Activated B cell treated with CpG ODN at 0.5 μM for 24 hours (primary cell): ENCODE data around the gene DNAH7. TPM values are rescaled to one million over a fixed set of nuclear protein-coding genes. Genes with fewer than 3 reads are reported as not detected.

Source experiments
- ATAC-seq: fragments of 200-7000 bp; cut with Tn5 transposase; one replicate; pipeline ENCODE4 v1.10.0; 2021; ENCODE audit warnings: low read depth, mild to moderate bottlenecking, moderate library complexity
- CTCF ChIA-PET: fragments of 350-600 bp; sonication (Branson Sonifier 250); formaldehyde crosslinking; loops from one replicate; lab custom pipeline; 2021; ENCODE audit warnings: antibody characterized with exemption; lab: Charles Lee
- POLR2A ChIA-PET: fragments of 350-600 bp; sonication (Branson Sonifier 250); formaldehyde crosslinking; loops from one replicate; lab custom pipeline; 2021; ENCODE audit warnings: antibody characterized with exemption; lab: Charles Lee
- DNase-seq: peaks from one replicate; pipeline ENCODE4 v3.0.0; 2022
- H3K27ac Mint-ChIP-seq: one replicate; pipeline ENCODE4 v1.8.0; 2020; ENCODE audit warnings: mixed read lengths
- H3K27me3 Mint-ChIP-seq: one replicate; pipeline ENCODE4 v1.8.0; 2021; ENCODE audit warnings: mixed read lengths
- H3K36me3 Mint-ChIP-seq: one replicate; pipeline ENCODE4 v1.8.0; 2021; ENCODE audit warnings: low read depth, mixed read lengths
- H3K4me1 Mint-ChIP-seq: one replicate; pipeline ENCODE4 v1.8.0; 2021; ENCODE audit warnings: mixed read lengths
- H3K4me3 Mint-ChIP-seq: one replicate; pipeline ENCODE4 v1.8.0; 2020; ENCODE audit warnings: mild to moderate bottlenecking, mixed read lengths
- H3K9me3 Mint-ChIP-seq: one replicate; pipeline ENCODE4 v1.8.0; 2020; ENCODE audit warnings: mixed read lengths
- intact Hi-C: fragments of 100-400 bp; cut with micrococcal nuclease; formaldehyde crosslinking; loops from one replicate; pipeline ENCODE4 v1.15.1; 2024
- total RNA-seq: library from RNA; stranded (reverse); gene quantifications from 2 replicates; pipeline ENCODE4 v1.2.3, GENCODE V29; 2022
- TF ChIP-seq, protein P1 (sequence below): fragments of 200-600 bp; IDR thresholded peaks from one replicate; pipeline ENCODE4 v1.8.0; 2022; ENCODE audit warnings: antibody characterized with exemption, mild to moderate bottlenecking

The DNAH7 gene
- total RNA-seq, 1 donor from 2014 or later = 0.29 TPM

DNA sequence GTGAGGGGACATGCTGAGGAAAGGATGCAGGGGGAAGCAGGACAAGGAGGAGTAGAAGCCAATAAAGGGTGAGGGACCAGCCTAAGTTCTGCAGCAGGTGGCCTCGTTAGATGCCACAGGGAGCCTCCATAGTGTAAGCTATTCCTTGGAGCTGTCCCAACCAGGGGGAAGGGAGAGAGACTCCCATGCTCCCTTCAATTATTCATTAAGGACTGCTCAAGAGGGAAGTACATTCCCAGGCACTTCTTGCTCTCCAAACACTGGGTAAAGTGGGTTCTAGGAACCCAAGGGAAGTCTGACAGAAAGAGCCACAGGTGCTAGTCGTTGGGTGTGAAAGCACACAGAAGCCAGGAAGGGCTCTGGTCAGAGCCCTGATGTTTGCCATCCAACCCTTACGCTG lies 217.9 kb downstream of the DNAH7 start:
- ChIA-PET POLR2A (interaction anchor here (0.6 kb wide), 1 partner anchor 224 kb away, joined by 4 read pairs; no protein-coding TSS in a partner anchor), CTCF (no interaction called here)
- ATAC-seq = no peak
- no peak overlapping the region for H3K27ac Mint-ChIP-seq
- H3K4me1 Mint-ChIP-seq = no peaks in the 10 kb centered on the region
- intact Hi-C loops = no loop called here
- peaks cover 3% of the 10 kb centered on the region for H3K27me3 Mint-ChIP-seq
- TF ChIP-seq, protein P1, sequence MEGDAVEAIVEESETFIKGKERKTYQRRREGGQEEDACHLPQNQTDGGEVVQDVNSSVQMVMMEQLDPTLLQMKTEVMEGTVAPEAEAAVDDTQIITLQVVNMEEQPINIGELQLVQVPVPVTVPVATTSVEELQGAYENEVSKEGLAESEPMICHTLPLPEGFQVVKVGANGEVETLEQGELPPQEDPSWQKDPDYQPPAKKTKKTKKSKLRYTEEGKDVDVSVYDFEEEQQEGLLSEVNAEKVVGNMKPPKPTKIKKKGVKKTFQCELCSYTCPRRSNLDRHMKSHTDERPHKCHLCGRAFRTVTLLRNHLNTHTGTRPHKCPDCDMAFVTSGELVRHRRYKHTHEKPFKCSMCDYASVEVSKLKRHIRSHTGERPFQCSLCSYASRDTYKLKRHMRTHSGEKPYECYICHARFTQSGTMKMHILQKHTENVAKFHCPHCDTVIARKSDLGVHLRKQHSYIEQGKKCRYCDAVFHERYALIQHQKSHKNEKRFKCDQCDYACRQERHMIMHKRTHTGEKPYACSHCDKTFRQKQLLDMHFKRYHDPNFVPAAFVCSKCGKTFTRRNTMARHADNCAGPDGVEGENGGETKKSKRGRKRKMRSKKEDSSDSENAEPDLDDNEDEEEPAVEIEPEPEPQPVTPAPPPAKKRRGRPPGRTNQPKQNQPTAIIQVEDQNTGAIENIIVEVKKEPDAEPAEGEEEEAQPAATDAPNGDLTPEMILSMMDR = no peak
- H3K4me3 Mint-ChIP-seq = no peak overlapping the region
- DNase-seq = no peak
- no peaks in the 10 kb centered on the region for H3K36me3 Mint-ChIP-seq
- H3K9me3 Mint-ChIP-seq = no peaks in the 10 kb centered on the region

DNA sequence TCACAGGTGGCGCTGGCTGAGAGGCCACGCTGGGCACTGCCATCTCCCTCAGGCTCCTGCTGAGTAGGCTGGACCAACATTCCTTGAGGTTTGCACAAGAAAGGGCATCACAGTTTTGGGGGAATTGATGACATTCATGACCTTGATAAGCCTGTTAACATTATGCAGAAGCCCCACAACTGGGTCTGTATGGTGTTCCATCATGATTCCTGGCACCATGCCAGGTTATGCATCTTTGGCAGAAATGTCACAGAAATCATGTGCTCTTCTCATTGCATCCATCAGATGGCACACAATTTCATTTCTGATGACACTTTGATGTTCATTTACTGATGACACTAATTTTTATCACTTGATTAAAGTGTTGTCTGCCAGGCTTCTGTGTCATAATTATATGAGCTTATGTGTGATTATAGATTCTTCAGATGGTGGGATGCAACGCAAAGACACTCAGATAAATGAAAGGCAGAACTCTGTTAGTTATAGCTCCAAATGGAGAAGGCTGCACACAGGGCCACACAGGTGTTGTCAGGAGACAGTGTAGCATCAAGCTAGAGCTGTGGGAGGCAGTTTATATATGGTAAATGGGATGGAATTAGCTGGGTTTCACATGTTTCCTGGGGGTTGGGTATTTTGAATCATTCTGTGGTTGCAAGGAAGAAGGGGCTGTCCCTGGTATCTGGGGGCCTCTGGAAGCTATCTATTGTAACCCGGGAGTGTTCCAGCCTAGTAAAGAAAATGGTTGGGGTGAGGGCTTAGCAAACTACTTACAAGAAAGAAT lies 220.3 kb downstream of the DNAH7 start:
- POLR2A ChIA-PET = no interaction called here

DNA sequence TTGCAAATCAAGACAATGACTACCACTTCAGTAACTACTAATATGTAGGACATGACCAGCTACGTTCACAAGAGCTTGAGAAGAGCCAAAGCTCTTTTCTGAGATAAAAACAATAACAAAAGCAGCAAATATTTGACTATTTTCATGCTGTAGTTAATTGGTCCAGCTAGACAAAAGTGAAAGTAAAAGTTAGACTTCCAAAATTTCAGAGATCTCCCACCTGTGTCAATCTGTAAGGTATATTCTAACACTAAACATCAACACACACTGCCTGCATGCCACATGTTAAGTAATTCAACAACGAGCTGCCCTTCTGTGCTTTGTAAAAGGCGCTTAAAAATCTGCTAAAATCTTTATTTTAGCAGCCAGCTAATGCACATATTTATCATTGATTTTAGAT lies 225.7 kb downstream of the DNAH7 start:
- ATAC-seq = no peak
- CTCF ChIA-PET = interaction anchor here (0.6 kb wide), 1 partner anchor 266 kb away, joined by 3 read pairs; no protein-coding TSS in a partner anchor

More for the DNA sequence above, 220.3 kb downstream of the DNAH7 start:
- intact Hi-C loops = no loop called here
- no peak overlapping the region for H3K27ac Mint-ChIP-seq
- peaks cover 2% of the 10 kb centered on the region for H3K27me3 Mint-ChIP-seq
- CTCF ChIA-PET = no interaction called here
- DNase-seq (no peak), ATAC-seq (no peak)
- no peaks in the 10 kb centered on the region for H3K9me3 Mint-ChIP-seq
- H3K4me3 Mint-ChIP-seq = no peak overlapping the region
- no peaks in the 10 kb centered on the region for H3K4me1 Mint-ChIP-seq
- H3K36me3 Mint-ChIP-seq = no peaks in the 10 kb centered on the region
- TF ChIP-seq, protein P1 = no peak

DNA sequence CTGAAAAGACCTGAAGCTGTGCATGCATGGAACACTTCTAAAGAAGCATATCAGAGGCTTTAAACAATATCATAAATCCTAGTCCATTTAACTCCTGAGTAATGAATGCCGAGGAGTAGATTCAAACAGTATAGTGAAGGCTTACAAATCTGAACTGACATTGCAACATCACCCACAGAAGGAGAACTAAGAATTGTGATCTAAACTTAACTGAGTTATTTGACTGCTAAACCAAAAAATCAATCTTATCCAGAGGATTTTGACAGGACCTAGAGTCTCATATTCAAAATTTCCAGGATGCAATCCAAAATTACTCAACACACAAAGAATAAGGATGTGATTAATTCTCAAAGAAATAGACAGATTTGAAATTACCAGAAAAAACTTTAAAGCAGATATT lies 230.6 kb downstream of the DNAH7 start:
- no peaks in the 10 kb centered on the region for H3K36me3 Mint-ChIP-seq
- ChIA-PET CTCF (no interaction called here), POLR2A (no interaction called here)
- ATAC-seq (no peak), DNase-seq (no peak)
- TF ChIP-seq, protein P1 = no peak
- H3K27me3 Mint-ChIP-seq = peaks cover 6% of the 10 kb centered on the region
- H3K9me3 Mint-ChIP-seq = no peaks in the 10 kb centered on the region
- intact Hi-C loops = no loop called here
- H3K4me1 Mint-ChIP-seq = peaks cover 3% of the 10 kb centered on the region
- no peak overlapping the region for H3K27ac Mint-ChIP-seq
- H3K4me3 Mint-ChIP-seq = no peak overlapping the region

More for the DNA sequence above, 225.7 kb downstream of the DNAH7 start:
- no peak overlapping the region for H3K4me3 Mint-ChIP-seq
- TF ChIP-seq, protein P1 = no peak
- intact Hi-C loops = no loop called here
- H3K9me3 Mint-ChIP-seq = no peaks in the 10 kb centered on the region
- DNase-seq = no peak
- POLR2A ChIA-PET = no interaction called here
- peaks cover 4% of the 10 kb centered on the region for H3K4me1 Mint-ChIP-seq
- no peak overlapping the region for H3K27ac Mint-ChIP-seq
- H3K27me3 Mint-ChIP-seq = peaks cover 3% of the 10 kb centered on the region
- no peaks in the 10 kb centered on the region for H3K36me3 Mint-ChIP-seq

- no peaks in the 10 kb centered on the region for H3K4me1 Mint-ChIP-seq
- no peaks in the 10 kb centered on the region for H3K9me3 Mint-ChIP-seq
- ChIA-PET POLR2A (no interaction called here), CTCF (no interaction called here)
- H3K4me3 Mint-ChIP-seq = no peak overlapping the region
- peaks cover 8% of the 10 kb centered on the region for H3K27me3 Mint-ChIP-seq
- H3K27ac Mint-ChIP-seq = no peak overlapping the region
- H3K36me3 Mint-ChIP-seq = no peaks in the 10 kb centered on the region
- intact Hi-C loops = no loop called here
- ATAC-seq = no peak
- no peak for DNase-seq
- TF ChIP-seq, protein P1 = no peak
Measured at GRCh38 chr2:195836002-195836401, 232.6 kb downstream of the DNAH7 start.
